Measurements from ENCODE around the gene SSX4B.
"Not testable (repeated sequence)": the region's sequence is repeated elsewhere in the genome, so short reads cannot be mapped to it uniquely, and the experiment has no call there.

The SSX4B gene

DNA sequence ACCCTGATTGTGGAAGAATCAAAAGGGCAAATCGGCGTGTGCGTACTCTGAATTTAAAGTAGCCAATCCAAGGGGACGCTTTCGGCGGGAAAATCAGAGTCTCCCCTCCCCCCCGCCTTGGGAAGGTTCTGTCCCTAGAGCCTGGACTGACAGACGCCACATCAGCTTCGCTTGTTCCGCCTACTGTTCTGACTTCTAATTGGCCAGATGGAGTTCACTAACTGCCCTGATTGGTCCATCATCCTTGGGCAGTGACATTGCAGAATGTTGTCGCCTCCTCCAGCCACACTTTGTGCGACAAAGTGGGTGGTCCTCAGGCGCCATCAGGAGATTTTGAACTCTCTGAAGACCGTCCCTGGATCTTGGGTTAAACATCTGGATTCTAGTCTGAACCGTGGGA is at the start of gene SSX4B:
SSX4B (minus strand) TSS at position 101 of the 400 bp plus-strand sequence. CDS start 588 bp downstream, outside the sequence.
- not testable (repeated sequence) for H2AFZ ChIP-seq (ENCODE audit: low read depth, low read length, severe bottlenecking); H3K4me3 ChIP-seq (ENCODE audit: insufficient read depth, low read length, poor library complexity, severe bottlenecking); H3K9me3 ChIP-seq (ENCODE audit: insufficient read depth, low read length); H3K9me2 ChIP-seq (replicated peaks; ENCODE audit: insufficient read depth, low read length); H4K20me1 ChIP-seq (ENCODE audit: low read depth, low read length); H3K36me3 ChIP-seq (ENCODE audit: low read length); H3K9ac ChIP-seq (ENCODE audit: low read length); H3F3A ChIP-seq (ENCODE audit: insufficient read depth); H3K79me2 ChIP-seq (ENCODE audit: insufficient read depth, low read length); H3K27me3 ChIP-seq (ENCODE audit: low read length); H3K4me2 ChIP-seq (ENCODE audit: low read depth, low read length, poor library complexity, severe bottlenecking); H3K27ac ChIP-seq (ENCODE audit: low read depth, low read length)

- Histone ChIP-seq H3F3A (ENCODE audit: insufficient read depth) (no peaks in the 10 kb centered on the region), H3K27ac (ENCODE audit: low read depth, low read length) (no peak overlapping the region), H4K20me1 (ENCODE audit: low read depth, low read length) (no peaks in the 10 kb centered on the region), H3K9me3 (ENCODE audit: insufficient read depth, low read length) (no peaks in the 10 kb centered on the region), H3K27me3 (ENCODE audit: low read length) (no peaks in the 10 kb centered on the region), H3K79me2 (ENCODE audit: insufficient read depth, low read length) (peaks cover 4% of the 10 kb centered on the region), H2AFZ (ENCODE audit: low read depth, low read length, severe bottlenecking) (no peak overlapping the region), H3K9me2 (replicated peaks; ENCODE audit: insufficient read depth, low read length) (no peaks in the 10 kb centered on the region), H3K9ac (ENCODE audit: low read length) (no peak overlapping the region), H3K4me3 (ENCODE audit: insufficient read depth, low read length, poor library complexity, severe bottlenecking) (no peak overlapping the region), H3K4me2 (ENCODE audit: low read depth, low read length, poor library complexity, severe bottlenecking) (no peak overlapping the region), H3K36me3 (ENCODE audit: low read length) (no peaks in the 10 kb centered on the region)
- no peak for TF ChIP-seq EZH2phosphoT487 (conservative IDR thresholded peaks at IDR 0.05; ENCODE audit: low read length)
- TF ChIP-seq, protein P1, sequence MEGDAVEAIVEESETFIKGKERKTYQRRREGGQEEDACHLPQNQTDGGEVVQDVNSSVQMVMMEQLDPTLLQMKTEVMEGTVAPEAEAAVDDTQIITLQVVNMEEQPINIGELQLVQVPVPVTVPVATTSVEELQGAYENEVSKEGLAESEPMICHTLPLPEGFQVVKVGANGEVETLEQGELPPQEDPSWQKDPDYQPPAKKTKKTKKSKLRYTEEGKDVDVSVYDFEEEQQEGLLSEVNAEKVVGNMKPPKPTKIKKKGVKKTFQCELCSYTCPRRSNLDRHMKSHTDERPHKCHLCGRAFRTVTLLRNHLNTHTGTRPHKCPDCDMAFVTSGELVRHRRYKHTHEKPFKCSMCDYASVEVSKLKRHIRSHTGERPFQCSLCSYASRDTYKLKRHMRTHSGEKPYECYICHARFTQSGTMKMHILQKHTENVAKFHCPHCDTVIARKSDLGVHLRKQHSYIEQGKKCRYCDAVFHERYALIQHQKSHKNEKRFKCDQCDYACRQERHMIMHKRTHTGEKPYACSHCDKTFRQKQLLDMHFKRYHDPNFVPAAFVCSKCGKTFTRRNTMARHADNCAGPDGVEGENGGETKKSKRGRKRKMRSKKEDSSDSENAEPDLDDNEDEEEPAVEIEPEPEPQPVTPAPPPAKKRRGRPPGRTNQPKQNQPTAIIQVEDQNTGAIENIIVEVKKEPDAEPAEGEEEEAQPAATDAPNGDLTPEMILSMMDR (IDR thresholded peaks at IDR 0.05; ENCODE audit: insufficient read depth, low read length, poor library complexity, severe bottlenecking): no peak
These were observed 48.8 kb upstream of the SSX4B start for GRCh38 chrX:48460606-48461005.

- H3K4me3 ChIP-seq (ENCODE audit: insufficient read depth, low read length, poor library complexity, severe bottlenecking): no peak overlapping the region
- TF ChIP-seq, protein P1 (IDR thresholded peaks at IDR 0.05; ENCODE audit: insufficient read depth, low read length, poor library complexity, severe bottlenecking): no peak
- no peak for TF ChIP-seq EZH2phosphoT487 (conservative IDR thresholded peaks at IDR 0.05; ENCODE audit: low read length)
- H3K36me3 ChIP-seq (ENCODE audit: low read length): no peaks in the 10 kb centered on the region
- H3K27ac ChIP-seq (ENCODE audit: low read depth, low read length): no peak overlapping the region
- H3K9me3 ChIP-seq (ENCODE audit: insufficient read depth, low read length): no peaks in the 10 kb centered on the region
- H4K20me1 ChIP-seq (ENCODE audit: low read depth, low read length): no peaks in the 10 kb centered on the region
- H3K4me2 ChIP-seq (ENCODE audit: low read depth, low read length, poor library complexity, severe bottlenecking): no peak overlapping the region
- H3F3A ChIP-seq (ENCODE audit: insufficient read depth): no peaks in the 10 kb centered on the region
- no peak overlapping the region for H2AFZ ChIP-seq (ENCODE audit: low read depth, low read length, severe bottlenecking)
- H3K79me2 ChIP-seq (ENCODE audit: insufficient read depth, low read length): no peaks in the 10 kb centered on the region
- H3K9ac ChIP-seq (ENCODE audit: low read length): no peak overlapping the region
- H3K27me3 ChIP-seq (ENCODE audit: low read length): no peaks in the 10 kb centered on the region
- no peaks in the 10 kb centered on the region for H3K9me2 ChIP-seq (replicated peaks; ENCODE audit: insufficient read depth, low read length)
These were observed 48.3 kb upstream of the SSX4B start for GRCh38 chrX:48460031-48460430.

DNA sequence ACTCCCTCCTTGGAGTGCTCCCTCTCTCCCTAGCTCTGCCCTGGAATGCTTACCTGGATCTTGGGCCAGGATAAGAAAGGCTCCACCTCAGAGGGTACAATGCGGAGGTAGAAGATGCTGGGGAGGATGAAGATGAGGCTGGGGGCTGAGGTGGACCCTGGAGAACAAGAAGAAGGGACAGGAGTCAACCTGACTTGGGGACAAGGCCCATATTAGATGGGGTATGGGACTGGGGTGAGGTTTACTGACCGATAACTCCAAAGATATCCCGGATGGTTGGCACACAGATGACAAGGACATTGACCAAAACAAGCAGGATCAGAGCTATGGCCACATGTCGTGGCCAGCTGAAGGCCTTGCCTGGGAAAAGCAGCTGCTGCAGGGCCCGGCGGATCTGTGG is 47.7 kb upstream of the SSX4B start:
- Histone ChIP-seq H3K27ac (ENCODE audit: low read depth, low read length) (no peak overlapping the region), H3K4me2 (ENCODE audit: low read depth, low read length, poor library complexity, severe bottlenecking) (no peak overlapping the region), H4K20me1 (ENCODE audit: low read depth, low read length) (no peaks in the 10 kb centered on the region), H3K79me2 (ENCODE audit: insufficient read depth, low read length) (no peaks in the 10 kb centered on the region), H3K27me3 (ENCODE audit: low read length) (no peaks in the 10 kb centered on the region), H3K9me2 (replicated peaks; ENCODE audit: insufficient read depth, low read length) (no peaks in the 10 kb centered on the region), H3K4me3 (ENCODE audit: insufficient read depth, low read length, poor library complexity, severe bottlenecking) (no peak overlapping the region), H2AFZ (ENCODE audit: low read depth, low read length, severe bottlenecking) (no peak overlapping the region), H3K9me3 (ENCODE audit: insufficient read depth, low read length) (no peaks in the 10 kb centered on the region), H3K9ac (ENCODE audit: low read length) (no peak overlapping the region), H3F3A (ENCODE audit: insufficient read depth) (no peaks in the 10 kb centered on the region), H3K36me3 (ENCODE audit: low read length) (no peaks in the 10 kb centered on the region)
- no peak for TF ChIP-seq EZH2phosphoT487 (conservative IDR thresholded peaks at IDR 0.05; ENCODE audit: low read length)
